MCF 10A (cell line): ENCODE results near the gene MEIKIN. TPM values are rescaled to one million over a fixed set of nuclear protein-coding genes. Genes with fewer than 3 reads are reported as not detected.

ENCODE experiments used
- Bru-seq: library from RNA; stranded (reverse); fragments of 400-500 nt; gene quantifications from one replicate; lab custom pipeline; 2021; lab: Mats Ljungman, UMichigan
- BruChase-seq, 2 experiments: library from RNA; stranded (reverse); fragments of 400-500 nt; gene quantifications; one replicate each; lab custom pipeline; 2021; lab: Mats Ljungman, UMichigan
- BruUV-seq: library from RNA; stranded (reverse); fragments of 400-500 nt; replicated peaks from 2 replicates; lab custom pipeline; 2021; lab: Mats Ljungman, UMichigan
- CTCF ChIA-PET: fragments of 300-600 bp; sonication (Branson Sonifier 250); formaldehyde crosslinking; extraction: SDS; loops from one replicate; lab custom pipeline; 2021; ENCODE audit warnings: antibody characterized with exemption, inconsistent platforms; lab: Yijun Ruan, JAX
- POLR2A ChIA-PET: fragments of 300-600, 350-650 bp; sonication (Branson Sonifier 250); formaldehyde crosslinking; extraction: SDS; loops from one replicate; lab custom pipeline; 2020; ENCODE audit warnings: antibody characterized with exemption, inconsistent platforms; lab: Yijun Ruan, JAX
- DNase-seq: peaks from one replicate; pipeline ENCODE4 v3.0.0-alpha.2; 2018; ENCODE audit not compliant: unreplicated experiment
- H3K27ac Mint-ChIP-seq: one replicate; pipeline ENCODE4 v1.8.0; 2022; ENCODE audit warnings: mild to moderate bottlenecking, low read depth, mixed read lengths; ENCODE audit not compliant: unreplicated experiment
- H3K27me3 Mint-ChIP-seq: one replicate; pipeline ENCODE4 v1.8.0; 2022; ENCODE audit warnings: mixed read lengths; ENCODE audit not compliant: insufficient read depth, unreplicated experiment
- H3K36me3 Mint-ChIP-seq: one replicate; pipeline ENCODE4 v1.8.0; 2022; ENCODE audit warnings: mild to moderate bottlenecking, moderate library complexity, mixed read lengths; ENCODE audit not compliant: insufficient read depth, unreplicated experiment
- H3K4me1 Mint-ChIP-seq: one replicate; pipeline ENCODE4 v1.8.0; 2022; ENCODE audit warnings: mixed read lengths; ENCODE audit not compliant: insufficient read depth, unreplicated experiment
- H3K4me3 Mint-ChIP-seq: one replicate; pipeline ENCODE4 v1.8.0; 2022; ENCODE audit warnings: mild to moderate bottlenecking, moderate library complexity, mixed read lengths; ENCODE audit not compliant: unreplicated experiment
- H3K9me3 Mint-ChIP-seq: one replicate; pipeline ENCODE4 v1.8.0; 2022; ENCODE audit warnings: mixed read lengths; ENCODE audit not compliant: unreplicated experiment
- CTCF ChIP-seq: fragments of 200-600 bp; IDR thresholded peaks from one replicate; pipeline ENCODE4 v1.8.0; 2022; ENCODE audit warnings: antibody characterized with exemption, mild to moderate bottlenecking; ENCODE audit not compliant: unreplicated experiment
- intact Hi-C: fragments of 100-400 bp; cut with micrococcal nuclease; formaldehyde crosslinking; loops from 2 replicates; pipeline ENCODE4 v1.14.1; 2022
- long read RNA-seq: library from polyadenylated mRNA; stranded (forward); transcript quantifications from one replicate; pipeline ENCODE4 v2.0.0, GENCODE V29; 2022
- total RNA-seq: library from RNA; stranded (reverse); gene quantifications from 2 replicates; pipeline ENCODE4 v1.2.3, GENCODE V29; 2022

MEIKIN gene
- not detected in 2 replicates for total RNA-seq
- Bru-seq, nascent RNA: not detected
- BruChase-seq, experiment 1, labeled RNA remaining after a 6-hour chase: not detected
- not detected for BruChase-seq, experiment 2, labeled RNA remaining after a 2-hour chase
- long read RNA-seq: 0 reads

GRCh38 chr5:131945551-131946168 lies at the start of gene MEIKIN:
MEIKIN (minus strand) TSS chr5:131945663; CDS start chr5:131945505, 158 bp downstream.
- no TSS peak for BruUV-seq
- CTCF ChIA-PET: interaction anchor here (1.4 kb wide), 1 partner anchor 148 kb away, joined by 3 read pairs; the partner anchor contains the start of gene FNIP1
- TF ChIP-seq CTCF: no peak

GRCh38 chr5:131994533-131995226 lies 49.2 kb upstream of the MEIKIN start:
- Mint-ChIP-seq H3K36me3 (no peaks in the 10 kb centered on the region), H3K4me3 (no peak overlapping the region), H3K9me3 (no peaks in the 10 kb centered on the region), H3K27ac (no peak overlapping the region), H3K27me3 (peaks cover 14% of the 10 kb centered on the region), H3K4me1 (no peaks in the 10 kb centered on the region)
- intact Hi-C loops: no loop called here
- POLR2A ChIA-PET: no interaction called here
- CTCF ChIA-PET: interaction anchor here (1.1 to 2.4 kb wide), 2 partner anchors 8 to 13 kb away, joined by 3 to 9 read pairs; no protein-coding TSS in a partner anchor
- DNase-seq: no peak
- BruUV-seq: no TSS peak
- TF ChIP-seq CTCF: no peak

More at GRCh38 chr5:131945551-131946168, at the start of gene MEIKIN:
- no peak for DNase-seq
- intact Hi-C loops: no loop called here
- H3K36me3 Mint-ChIP-seq: no peaks in the 10 kb centered on the region
- H3K4me3 Mint-ChIP-seq: no peak within 1 kb of the TSS
- no peaks in the 10 kb centered on the region for H3K4me1 Mint-ChIP-seq
- H3K27me3 Mint-ChIP-seq: peaks cover 41% of the 10 kb centered on the region
- no peak within 1 kb of the TSS for H3K27ac Mint-ChIP-seq
- POLR2A ChIA-PET: no interaction called here
- H3K9me3 Mint-ChIP-seq: no peaks in the 10 kb centered on the region

GRCh38 chr5:131994090-131994489 lies 48.6 kb upstream of the MEIKIN start:
- Mint-ChIP-seq H3K36me3 (no peaks in the 10 kb centered on the region), H3K27ac (no peak overlapping the region), H3K9me3 (no peaks in the 10 kb centered on the region), H3K27me3 (peaks cover 14% of the 10 kb centered on the region), H3K4me3 (no peak overlapping the region), H3K4me1 (no peaks in the 10 kb centered on the region)
- CTCF ChIA-PET: interaction anchor here (1.1 to 2.4 kb wide), 2 partner anchors 9 to 13 kb away, joined by 3 to 9 read pairs; no protein-coding TSS in a partner anchor
- POLR2A ChIA-PET: no interaction called here
- BruUV-seq: no TSS peak
- intact Hi-C loops: no loop called here
- DNase-seq: no peak
- no peak for TF ChIP-seq CTCF

- H3K4me1 Mint-ChIP-seq: no peaks in the 10 kb centered on the region
- no peak for DNase-seq
- H3K4me3 Mint-ChIP-seq: no peak overlapping the region
- peaks cover 14% of the 10 kb centered on the region for H3K27me3 Mint-ChIP-seq
- intact Hi-C loops: no loop called here
- no TSS peak for BruUV-seq
- ChIA-PET CTCF (interaction anchor here (1.1 to 2.4 kb wide), 2 partner anchors 9 to 14 kb away, joined by 3 to 9 read pairs; no protein-coding TSS in a partner anchor), POLR2A (no interaction called here)
- H3K27ac Mint-ChIP-seq: no peak overlapping the region
- TF ChIP-seq CTCF: no peak
- no peaks in the 10 kb centered on the region for H3K9me3 Mint-ChIP-seq
- H3K36me3 Mint-ChIP-seq: no peaks in the 10 kb centered on the region
Measured at GRCh38 chr5:131993676-131994075, 48.2 kb upstream of the MEIKIN start.
